ENCODE data around the gene CTXN1.

CTXN1 gene

DNA sequence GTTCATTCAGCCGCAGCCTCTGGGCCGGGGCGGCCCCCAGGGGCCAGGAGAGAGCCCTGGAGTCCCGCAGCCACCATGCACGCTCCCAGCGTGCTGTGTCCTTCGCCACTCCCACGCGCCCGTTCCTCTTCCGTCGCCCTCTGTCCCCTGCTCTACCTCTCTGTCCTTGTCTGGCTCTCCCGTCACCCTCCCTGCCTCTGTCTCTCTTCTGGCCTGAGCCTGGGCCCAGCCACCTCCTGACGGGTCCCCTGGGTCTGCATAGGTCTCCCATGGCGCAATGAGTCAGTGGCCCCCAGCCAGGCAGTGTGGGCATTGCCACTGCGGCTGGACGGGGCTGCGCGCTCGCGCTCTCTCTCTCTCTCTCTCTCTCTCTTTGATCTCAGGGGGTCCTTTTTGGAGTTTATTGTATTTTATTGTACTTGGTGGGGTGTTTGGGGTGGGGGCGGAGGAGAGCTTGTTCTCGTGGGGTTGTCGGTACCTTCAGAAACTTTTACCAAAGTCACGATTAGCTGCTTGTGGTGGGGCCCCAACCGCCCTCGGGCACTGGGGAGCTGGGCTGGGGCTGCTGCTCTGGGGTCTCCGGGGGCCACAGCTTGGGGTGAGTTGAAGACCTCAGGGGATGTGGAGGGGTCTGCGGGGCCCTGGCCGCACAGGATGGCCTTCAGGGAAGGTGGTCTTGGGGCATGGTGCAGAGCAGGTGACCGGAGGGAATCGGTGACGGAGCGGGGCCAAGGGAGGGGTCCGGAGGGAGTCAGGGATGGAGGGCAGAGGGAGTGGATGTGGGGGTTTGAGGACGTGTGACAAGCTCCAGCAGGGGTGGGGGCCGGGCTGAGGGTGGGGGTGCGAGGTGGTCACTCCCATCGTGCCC is 13.0 kb downstream of the CTXN1 start:
- Histone ChIP-seq H3K4me1 (no peaks in the 10 kb centered on the region), H3K36me3 (peaks cover 27% of the 10 kb centered on the region), H3K4me3 (ENCODE audit: low read depth, low read length) (no peak overlapping the region), H3K9me3 (no peaks in the 10 kb centered on the region), H3K27me3 (peaks cover 34% of the 10 kb centered on the region)
- TF ChIP-seq CTCF (IDR thresholded peaks at IDR 0.05; ENCODE audit: low read depth, low read length): no peak
- no peak for DNase-seq

DNA sequence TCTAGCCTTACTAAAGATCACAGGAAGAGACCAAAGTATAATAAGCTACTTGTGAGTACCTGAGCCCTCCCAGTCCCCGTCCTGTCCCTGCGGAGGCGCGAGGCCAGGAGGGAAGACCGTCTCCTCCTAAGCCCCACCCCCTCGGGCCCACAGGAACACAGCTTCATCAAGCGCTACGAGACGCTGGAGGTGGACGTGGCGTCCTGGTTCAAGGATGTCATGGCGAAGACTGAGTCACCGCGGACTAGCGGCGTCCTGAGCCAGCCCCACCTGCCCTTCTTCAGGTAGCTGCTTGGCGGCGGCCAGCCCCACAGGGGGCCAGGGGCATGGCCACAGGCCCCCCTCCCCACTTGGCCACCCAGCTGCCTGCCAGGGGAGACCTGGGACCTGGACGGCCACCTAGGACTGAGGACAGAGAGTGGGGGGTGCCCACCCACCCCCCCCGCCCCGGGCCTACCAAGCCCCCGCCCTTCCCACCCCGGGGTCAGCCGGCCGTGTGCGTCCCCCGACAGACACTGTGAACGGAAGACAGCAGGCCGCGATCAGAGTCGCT is 13.7 kb downstream of the CTXN1 start:
- H3K9me3 ChIP-seq: no peaks in the 10 kb centered on the region
- TF ChIP-seq CTCF (IDR thresholded peaks at IDR 0.05; ENCODE audit: low read depth, low read length): no peak
- no peak overlapping the region for H3K4me3 ChIP-seq (ENCODE audit: low read depth, low read length)
- no peaks in the 10 kb centered on the region for H3K4me1 ChIP-seq
- no peak for DNase-seq
- H3K36me3 ChIP-seq: peaks cover 27% of the 10 kb centered on the region
- peaks cover 27% of the 10 kb centered on the region for H3K27me3 ChIP-seq

DNA sequence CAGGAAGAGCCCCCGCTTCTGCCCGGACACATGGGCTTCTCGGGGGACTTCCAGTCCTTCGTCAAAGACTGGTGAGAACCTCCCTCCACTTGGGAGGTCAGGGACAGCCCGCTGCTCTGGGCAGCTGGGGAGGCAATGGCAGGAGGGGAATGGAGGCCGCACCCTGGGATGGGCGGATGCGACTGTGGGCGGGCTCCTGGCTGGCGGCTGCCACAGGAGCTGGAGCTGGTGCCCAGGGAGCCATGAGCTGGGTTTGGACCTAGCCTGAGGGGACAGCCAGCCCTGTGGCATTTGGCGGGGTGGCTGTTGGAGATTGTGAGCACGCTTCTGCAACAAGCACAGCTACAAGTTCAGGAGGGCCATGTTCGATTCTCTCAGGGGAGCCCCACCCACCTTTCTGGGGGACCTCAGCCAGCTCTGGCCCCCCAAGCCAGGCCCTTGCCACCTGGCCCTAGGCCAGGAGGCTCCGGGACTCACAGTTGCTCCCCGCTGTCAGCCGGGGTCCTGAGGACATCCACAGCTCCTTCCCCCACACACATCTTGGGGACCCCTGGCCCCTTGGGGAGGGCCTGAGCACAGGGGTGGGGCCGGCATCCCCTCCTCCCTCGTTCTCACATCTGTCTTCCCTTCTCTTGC is 14.3 kb downstream of the CTXN1 start:
- no peak for DNase-seq
- peaks cover 21% of the 10 kb centered on the region for H3K27me3 ChIP-seq
- H3K9me3 ChIP-seq: no peaks in the 10 kb centered on the region
- no peak overlapping the region for H3K4me3 ChIP-seq (ENCODE audit: low read depth, low read length)
- H3K36me3 ChIP-seq: peaks cover 27% of the 10 kb centered on the region
- H3K4me1 ChIP-seq: no peaks in the 10 kb centered on the region
- no peak for TF ChIP-seq CTCF (IDR thresholded peaks at IDR 0.05; ENCODE audit: low read depth, low read length)

- no peak overlapping the region for H3K4me3 ChIP-seq (ENCODE audit: low read depth, low read length)
- no peaks in the 10 kb centered on the region for H3K9me3 ChIP-seq
- no peak for DNase-seq
- H3K36me3 ChIP-seq: peaks cover 33% of the 10 kb centered on the region
- no peak for TF ChIP-seq CTCF (IDR thresholded peaks at IDR 0.05; ENCODE audit: low read depth, low read length)
- H3K27me3 ChIP-seq: peaks cover 10% of the 10 kb centered on the region
- no peaks in the 10 kb centered on the region for H3K4me1 ChIP-seq
These were observed 15.4 kb downstream of the CTXN1 start for GRCh38 chr19:7910321-7911161.

DNA sequence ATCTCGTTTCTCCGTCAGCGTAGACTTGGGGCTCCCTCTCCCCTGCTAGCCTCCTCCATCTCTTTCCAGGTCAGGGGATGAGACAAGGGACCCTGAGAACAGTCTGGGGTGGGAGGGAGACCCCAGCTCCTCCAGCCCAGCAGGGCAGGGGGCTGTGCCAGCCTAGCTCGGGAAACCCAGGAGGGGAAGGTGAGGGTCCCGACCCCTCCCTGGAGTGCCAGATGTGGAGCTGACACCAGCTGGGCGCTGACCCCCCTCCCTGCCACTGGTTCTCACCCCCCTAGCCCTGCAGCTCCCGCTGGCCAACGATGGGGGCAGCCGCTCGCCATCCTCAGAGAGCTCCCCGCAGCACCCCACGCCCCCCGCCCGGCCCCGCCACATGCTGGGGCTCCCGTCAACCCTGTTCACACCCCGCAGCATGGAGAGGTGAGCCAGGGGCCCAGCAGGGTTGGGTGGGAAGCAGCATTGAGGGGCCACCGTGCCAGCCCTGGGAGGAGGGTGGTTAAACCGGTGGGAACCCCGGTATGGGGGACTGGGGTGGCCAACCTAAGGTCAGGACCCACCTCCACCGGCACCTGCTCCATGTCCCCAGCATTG is 16.4 kb downstream of the CTXN1 start:
- Histone ChIP-seq H3K4me3 (ENCODE audit: low read depth, low read length) (no peak overlapping the region), H3K27me3 (peaks cover under 1% of the 10 kb centered on the region; the same call in 1 of the 2 replicates), H3K9me3 (no peaks in the 10 kb centered on the region), H3K4me1 (no peaks in the 10 kb centered on the region), H3K36me3 (peaks cover 33% of the 10 kb centered on the region)
- TF ChIP-seq CTCF (IDR thresholded peaks at IDR 0.05; ENCODE audit: low read depth, low read length): no peak
- DNase-seq: no peak
